HFFc6 (cell line): ENCODE measurements around the gene TPH2. TPM values are rescaled to one million over a fixed set of nuclear protein-coding genes. Genes with fewer than 3 reads are reported as not detected.

Experiments
- DNase-seq: peaks from one replicate; pipeline ENCODE4 v3.0.0-alpha.2; 2018
- H3K27ac Mint-ChIP-seq: 2 replicates; pipeline ENCODE4 v1.8.0; 2020; ENCODE audit warnings: mild to moderate bottlenecking, mixed read lengths
- H3K27me3 Mint-ChIP-seq: 2 replicates; pipeline ENCODE4 v1.8.0; 2021; ENCODE audit warnings: mild to moderate bottlenecking, moderate library complexity, mixed read lengths; ENCODE audit not compliant: insufficient read depth
- H3K36me3 Mint-ChIP-seq: 2 replicates; pipeline ENCODE4 v1.8.0; 2021; ENCODE audit warnings: low read depth, mixed read lengths
- H3K4me1 Mint-ChIP-seq: 2 replicates; pipeline ENCODE4 v1.8.0; 2020; ENCODE audit warnings: low read depth, mixed read lengths
- H3K4me3 Mint-ChIP-seq: 2 replicates; pipeline ENCODE4 v1.8.0; 2020; ENCODE audit warnings: mild to moderate bottlenecking, moderate library complexity, mixed read lengths
- H3K9me3 Mint-ChIP-seq: 2 replicates; pipeline ENCODE4 v1.8.0; 2020; ENCODE audit warnings: mild to moderate bottlenecking, mixed read lengths
- CTCF ChIP-seq: fragments of 200-600 bp; sonication (generic); IDR thresholded peaks from 2 replicates; pipeline ENCODE4 v1.5.0; 2021; ENCODE audit warnings: antibody characterized with exemption, mild to moderate bottlenecking
- total RNA-seq, 6 experiments: library from RNA; stranded (reverse); fragmentation: NEBNext Ultra II Directional; extraction: Animal tissue kit (Norgen Biotek cat#: 25700); gene quantifications; 2 replicates in 1 of 6; 3 replicates in 5 of 6; pipeline ENCODE4 v1.2.3, GENCODE V29; 2021

Gene TPH2
- total RNA-seq, 6 experiments from 2014 or later, result not detected

- H3K4me3 Mint-ChIP-seq, result no peak overlapping the region
- H3K27me3 Mint-ChIP-seq, result peaks cover 14% of the 10 kb centered on the region
- H3K4me1 Mint-ChIP-seq, result no peaks in the 10 kb centered on the region
- no peaks in the 10 kb centered on the region for H3K36me3 Mint-ChIP-seq
- H3K27ac Mint-ChIP-seq, result no peak overlapping the region
- no peak for TF ChIP-seq CTCF
- no peak for DNase-seq
- no peaks in the 10 kb centered on the region for H3K9me3 Mint-ChIP-seq
Measured at GRCh38 chr12:72036393-72036792, 97.7 kb downstream of the TPH2 start.

- Mint-ChIP-seq H3K4me3 (no peak overlapping the region), H3K27ac (no peak overlapping the region), H3K9me3 (no peaks in the 10 kb centered on the region), H3K4me1 (no peaks in the 10 kb centered on the region), H3K36me3 (no peaks in the 10 kb centered on the region), H3K27me3 (peaks cover 14% of the 10 kb centered on the region)
- no peak for TF ChIP-seq CTCF
- DNase-seq, result no peak
Measured at GRCh38 chr12:72037006-72037795, 98.6 kb downstream of the TPH2 start.

GRCh38 chr12:72041811-72042210 is 103.2 kb downstream of the TPH2 start:
- Mint-ChIP-seq H3K4me1 (no peaks in the 10 kb centered on the region), H3K9me3 (no peaks in the 10 kb centered on the region), H3K36me3 (no peaks in the 10 kb centered on the region), H3K4me3 (no peak overlapping the region), H3K27me3 (peaks cover 8% of the 10 kb centered on the region; the same call in 1 of the 2 replicates), H3K27ac (no peak overlapping the region)
- no peak for DNase-seq
- TF ChIP-seq CTCF, result no peak

- Mint-ChIP-seq H3K9me3 (no peaks in the 10 kb centered on the region), H3K4me1 (peaks cover 17% of the 10 kb centered on the region), H3K36me3 (no peaks in the 10 kb centered on the region), H3K4me3 (peak overlapping the region; percentile 3; the same call in 1 of the 2 replicates), H3K27me3 (peaks cover 6% of the 10 kb centered on the region), H3K27ac (no peak overlapping the region)
- no peak for DNase-seq
- TF ChIP-seq CTCF, result no peak
Measured at GRCh38 chr12:72053604-72054003, 115.0 kb downstream of the TPH2 start.

- Mint-ChIP-seq H3K36me3 (no peaks in the 10 kb centered on the region), H3K9me3 (no peaks in the 10 kb centered on the region), H3K27ac (no peak overlapping the region), H3K27me3 (peaks cover 6% of the 10 kb centered on the region; the same call in 1 of the 2 replicates), H3K4me3 (no peak overlapping the region), H3K4me1 (peaks cover 17% of the 10 kb centered on the region)
- no peak for DNase-seq
- TF ChIP-seq CTCF, result no peak
Measured at GRCh38 chr12:72054511-72054910, 115.9 kb downstream of the TPH2 start.
